Astrocyte of the cerebellum (primary cell): ENCODE measurements around the gene SAP30L.
A peak's percentile ranks its signal among the peaks of the same experiment; 100 is the strongest.

Experiments
- DNase-seq: peaks from one replicate; pipeline ENCODE4 v3.0.0-alpha.2; 2011; ENCODE audit warnings: low read depth
- H3K4me3 ChIP-seq: 2 replicates; pipeline ENCODE4 v1.5.1; 2011; ENCODE audit warnings: mild to moderate bottlenecking, low read depth, low read length, moderate library complexity
- in situ Hi-C: cut with HindIII; loops from 2 replicates; pipeline ENCODE4 v1.10.0; 2017; ENCODE audit warnings: low sequenced_read_pairs
- TF ChIP-seq, protein P1 (sequence below): IDR thresholded peaks from 2 replicates; pipeline ENCODE4 v1.5.1; 2012; ENCODE audit warnings: low read length, low read depth, moderate library complexity, mild to moderate bottlenecking; ENCODE audit errors: missing control alignments

Gene SAP30L, protein sequence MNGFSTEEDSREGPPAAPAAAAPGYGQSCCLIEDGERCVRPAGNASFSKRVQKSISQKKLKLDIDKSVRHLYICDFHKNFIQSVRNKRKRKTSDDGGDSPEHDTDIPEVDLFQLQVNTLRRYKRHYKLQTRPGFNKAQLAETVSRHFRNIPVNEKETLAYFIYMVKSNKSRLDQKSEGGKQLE

DNA sequence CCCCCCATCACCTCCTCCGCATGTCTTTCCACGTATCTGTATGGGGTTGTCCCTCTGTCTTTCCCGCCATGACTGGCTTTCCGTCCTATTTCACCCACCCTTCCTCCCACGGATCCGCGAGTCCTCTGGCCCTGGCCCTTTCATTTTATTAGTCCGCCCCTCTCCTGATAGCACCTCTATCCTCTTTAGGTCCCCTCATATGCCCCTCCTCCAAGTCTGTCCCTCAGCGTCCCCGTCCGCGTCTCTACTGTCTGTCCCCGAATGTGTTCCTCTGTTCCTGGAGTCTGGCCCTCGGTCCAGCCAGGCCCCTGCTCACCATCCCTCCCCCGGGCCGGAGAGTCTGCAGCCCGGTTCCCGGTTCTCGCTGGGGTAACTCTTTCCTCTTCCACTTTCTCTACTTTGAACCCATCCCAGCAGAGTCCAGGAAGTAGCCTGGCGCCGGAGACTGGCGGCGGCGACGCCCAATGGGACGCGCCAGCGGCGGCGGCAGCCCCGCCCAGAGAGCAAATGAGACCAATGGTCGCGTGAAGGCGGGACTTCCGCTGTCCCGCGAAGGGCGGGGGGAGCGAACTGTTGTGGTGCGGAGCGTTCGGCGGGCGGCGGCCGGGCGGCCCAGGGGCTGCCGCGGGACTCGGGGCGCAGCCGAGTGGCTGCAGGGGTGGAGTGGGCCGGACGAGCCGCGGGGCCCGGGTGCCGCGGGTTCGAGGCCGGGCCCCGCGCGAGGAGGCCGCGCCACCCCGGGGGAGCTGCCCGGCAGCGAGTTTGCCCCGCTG is at the start of gene SAP30L:
TSS of gene SAP30L (plus strand) at position 576 of the 773 bp plus-strand sequence. CDS start 608 bp downstream, outside the sequence.
- DNase-seq, result peak; percentile 76
- TF ChIP-seq, protein P1, sequence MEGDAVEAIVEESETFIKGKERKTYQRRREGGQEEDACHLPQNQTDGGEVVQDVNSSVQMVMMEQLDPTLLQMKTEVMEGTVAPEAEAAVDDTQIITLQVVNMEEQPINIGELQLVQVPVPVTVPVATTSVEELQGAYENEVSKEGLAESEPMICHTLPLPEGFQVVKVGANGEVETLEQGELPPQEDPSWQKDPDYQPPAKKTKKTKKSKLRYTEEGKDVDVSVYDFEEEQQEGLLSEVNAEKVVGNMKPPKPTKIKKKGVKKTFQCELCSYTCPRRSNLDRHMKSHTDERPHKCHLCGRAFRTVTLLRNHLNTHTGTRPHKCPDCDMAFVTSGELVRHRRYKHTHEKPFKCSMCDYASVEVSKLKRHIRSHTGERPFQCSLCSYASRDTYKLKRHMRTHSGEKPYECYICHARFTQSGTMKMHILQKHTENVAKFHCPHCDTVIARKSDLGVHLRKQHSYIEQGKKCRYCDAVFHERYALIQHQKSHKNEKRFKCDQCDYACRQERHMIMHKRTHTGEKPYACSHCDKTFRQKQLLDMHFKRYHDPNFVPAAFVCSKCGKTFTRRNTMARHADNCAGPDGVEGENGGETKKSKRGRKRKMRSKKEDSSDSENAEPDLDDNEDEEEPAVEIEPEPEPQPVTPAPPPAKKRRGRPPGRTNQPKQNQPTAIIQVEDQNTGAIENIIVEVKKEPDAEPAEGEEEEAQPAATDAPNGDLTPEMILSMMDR, result no peak
- peak within 1 kb of the TSS; percentile 88 for H3K4me3 ChIP-seq
- in situ Hi-C loops, result no loop called here

DNA sequence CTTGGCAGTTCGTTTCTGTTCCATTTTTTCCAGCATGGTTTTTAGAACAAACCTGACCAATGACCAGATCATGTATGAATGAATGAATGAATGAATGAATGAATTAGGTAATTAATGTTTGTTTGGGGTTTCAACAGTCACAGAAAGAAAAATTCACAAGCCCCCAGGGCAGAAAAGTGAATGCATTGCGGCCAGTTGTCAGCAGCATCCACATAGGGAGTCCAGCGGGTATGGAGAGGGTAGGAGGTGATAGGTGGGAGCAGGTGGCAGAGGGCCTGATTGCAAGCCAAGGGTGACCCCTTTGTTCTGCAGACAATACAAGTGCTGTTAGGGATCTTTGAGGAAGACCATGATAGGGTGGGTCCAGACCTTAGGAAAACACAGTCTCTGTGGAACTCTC is 49.7 kb upstream of the SAP30L start:
- in situ Hi-C loops, result no loop called here
- no peak for DNase-seq
- no peak overlapping the region for H3K4me3 ChIP-seq
- TF ChIP-seq, protein P1, result no peak

DNA sequence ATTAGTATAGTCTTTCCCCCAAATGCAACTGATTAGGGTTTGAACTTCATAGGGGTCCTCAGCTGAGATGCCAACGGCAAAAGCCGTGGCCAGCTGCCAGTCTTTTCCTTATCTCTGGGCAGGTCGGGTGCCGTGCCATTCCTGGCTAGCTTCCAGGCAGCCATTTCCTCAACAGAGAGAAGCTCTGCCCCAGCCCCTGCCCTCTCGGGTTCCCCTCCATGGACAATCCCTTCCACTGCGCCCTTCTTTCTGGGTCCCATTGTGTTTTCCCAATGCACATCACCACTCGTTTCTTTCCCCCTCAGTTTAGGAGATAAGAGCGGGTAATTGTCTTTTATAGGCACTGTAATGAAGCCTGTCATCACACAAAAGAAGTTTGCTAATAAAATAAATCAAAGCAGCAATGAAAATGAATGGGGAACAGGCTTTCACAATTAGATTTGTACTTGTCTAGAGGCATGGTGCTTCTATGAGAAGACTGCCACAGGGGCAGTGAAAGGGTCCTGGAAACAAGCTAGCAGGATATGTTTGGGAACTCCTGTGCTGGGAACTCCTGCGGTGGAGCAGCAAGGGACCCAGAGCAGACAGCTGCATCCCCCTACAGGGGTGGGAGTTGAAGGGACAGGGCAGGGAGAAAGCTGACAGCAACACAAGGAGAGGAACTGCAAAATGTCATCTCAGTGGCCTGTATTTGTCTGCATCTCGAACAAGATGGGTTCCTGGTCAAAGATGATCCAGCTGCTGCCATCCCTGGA is 48.0 kb upstream of the SAP30L start:
- TF ChIP-seq, protein P1, result no peak
- in situ Hi-C loops, result no loop called here
- H3K4me3 ChIP-seq, result no peak overlapping the region
- no peak for DNase-seq

DNA sequence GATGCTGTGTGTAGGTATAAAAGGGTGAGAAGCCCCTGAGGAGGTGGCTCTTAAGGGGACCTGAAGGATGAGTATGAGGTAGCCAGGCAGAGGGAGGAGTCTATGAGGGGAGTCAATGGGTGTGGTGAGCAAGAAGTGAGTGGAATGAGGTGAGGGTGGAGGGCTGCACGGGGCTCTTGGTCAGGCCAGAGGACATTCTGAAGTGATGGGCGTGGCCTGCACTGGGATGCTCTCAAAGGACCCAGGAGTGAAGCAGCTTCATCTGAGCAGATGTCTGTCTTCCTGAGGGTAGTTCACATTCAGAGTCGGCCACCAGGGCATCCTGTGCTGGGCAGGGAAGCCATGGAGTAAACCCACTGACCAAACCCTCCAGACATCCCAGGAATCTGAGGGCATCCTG is 45.1 kb upstream of the SAP30L start:
- DNase-seq, result no peak
- TF ChIP-seq, protein P1, result no peak
- H3K4me3 ChIP-seq, result no peak overlapping the region
- in situ Hi-C loops, result no loop called here

DNA sequence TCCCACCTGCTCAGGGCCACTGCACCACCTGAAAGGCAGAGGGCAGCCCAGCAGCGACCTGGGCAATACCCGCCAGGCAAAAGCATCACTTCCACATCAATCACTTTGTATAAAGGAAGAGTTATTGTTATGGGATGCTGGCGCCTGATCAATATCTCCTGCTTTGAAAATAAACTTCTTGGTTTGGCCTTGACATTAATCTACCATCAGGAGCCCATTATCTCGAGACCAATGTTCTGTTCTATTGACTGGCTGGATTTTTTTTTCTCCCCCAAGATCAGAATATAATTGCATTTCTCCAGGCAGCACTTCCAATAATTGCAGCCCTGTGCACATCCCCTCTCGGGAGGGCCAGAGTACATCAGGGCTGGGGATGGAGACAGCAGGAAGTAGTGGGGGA is 44.4 kb upstream of the SAP30L start:
- in situ Hi-C loops, result no loop called here
- DNase-seq, result no peak
- no peak overlapping the region for H3K4me3 ChIP-seq
- TF ChIP-seq, protein P1, result no peak

DNA sequence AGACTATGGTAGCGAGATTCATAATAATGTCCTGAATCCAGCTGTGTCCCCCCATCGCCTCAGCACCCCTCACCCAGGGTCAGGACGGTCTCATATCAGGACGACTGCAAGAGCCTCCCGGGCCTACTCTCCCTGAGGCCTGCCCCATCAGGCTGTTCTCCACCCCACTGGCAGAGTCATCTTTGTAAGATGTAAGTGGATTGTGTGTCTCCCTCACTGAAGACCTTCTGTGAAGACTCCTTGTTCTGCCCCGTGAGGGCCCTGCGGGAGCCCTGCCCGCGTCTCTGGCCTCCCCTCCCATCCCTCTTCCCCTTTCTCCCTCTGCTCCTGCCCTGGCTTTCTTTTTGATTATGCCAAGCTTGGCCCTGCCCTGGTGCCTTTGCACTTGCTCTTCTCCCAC is 43.9 kb upstream of the SAP30L start:
- TF ChIP-seq, protein P1, result no peak
- H3K4me3 ChIP-seq, result no peak overlapping the region
- DNase-seq, result no peak
- in situ Hi-C loops, result no loop called here
